ENCODE measurements around the gene CCR6.

DNA sequence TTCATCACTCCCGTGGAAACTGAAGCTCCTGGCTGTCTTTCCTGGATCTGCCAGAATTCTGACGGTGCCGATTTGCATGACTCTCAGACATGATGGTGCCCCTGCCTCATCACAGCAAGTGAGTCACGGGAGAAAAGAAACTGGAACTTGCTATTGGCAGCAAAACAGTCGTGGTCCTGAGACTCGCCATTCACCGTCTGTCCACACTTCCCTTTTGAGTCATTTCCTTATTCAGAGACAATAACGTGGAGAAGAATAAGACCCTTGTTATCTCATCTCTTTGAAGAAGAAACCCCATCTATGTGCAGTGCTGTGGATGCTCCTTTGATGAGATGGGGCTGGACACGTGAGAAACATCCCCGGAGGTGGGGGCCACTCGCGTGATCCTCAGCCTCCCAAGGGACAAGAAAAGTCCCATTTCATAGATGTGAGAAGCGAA is 30.6 kb downstream of the CCR6 start:
- TF ChIP-seq, protein P1, sequence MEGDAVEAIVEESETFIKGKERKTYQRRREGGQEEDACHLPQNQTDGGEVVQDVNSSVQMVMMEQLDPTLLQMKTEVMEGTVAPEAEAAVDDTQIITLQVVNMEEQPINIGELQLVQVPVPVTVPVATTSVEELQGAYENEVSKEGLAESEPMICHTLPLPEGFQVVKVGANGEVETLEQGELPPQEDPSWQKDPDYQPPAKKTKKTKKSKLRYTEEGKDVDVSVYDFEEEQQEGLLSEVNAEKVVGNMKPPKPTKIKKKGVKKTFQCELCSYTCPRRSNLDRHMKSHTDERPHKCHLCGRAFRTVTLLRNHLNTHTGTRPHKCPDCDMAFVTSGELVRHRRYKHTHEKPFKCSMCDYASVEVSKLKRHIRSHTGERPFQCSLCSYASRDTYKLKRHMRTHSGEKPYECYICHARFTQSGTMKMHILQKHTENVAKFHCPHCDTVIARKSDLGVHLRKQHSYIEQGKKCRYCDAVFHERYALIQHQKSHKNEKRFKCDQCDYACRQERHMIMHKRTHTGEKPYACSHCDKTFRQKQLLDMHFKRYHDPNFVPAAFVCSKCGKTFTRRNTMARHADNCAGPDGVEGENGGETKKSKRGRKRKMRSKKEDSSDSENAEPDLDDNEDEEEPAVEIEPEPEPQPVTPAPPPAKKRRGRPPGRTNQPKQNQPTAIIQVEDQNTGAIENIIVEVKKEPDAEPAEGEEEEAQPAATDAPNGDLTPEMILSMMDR (IDR thresholded peaks at IDR 0.05; ENCODE audit: low read depth, low read length) = no peak
- TF ChIP-seq EZH2phosphoT487 (IDR thresholded peaks at IDR 0.05; ENCODE audit: low read depth) = no peak
